ENCODE results near the gene LMLN.
A peak's percentile ranks its signal among the peaks of the same experiment; 100 is the strongest.

LMLN gene

GRCh38 chr3:197936819-197937384 is 23.1 kb upstream of the LMLN start:
- TF ChIP-seq ESRRG (CRISPR knock-in tag; IDR thresholded peaks at IDR 0.05) (no peak), TOX (CRISPR knock-in tag; IDR thresholded peaks at IDR 0.05; ENCODE audit: borderline replicate concordance) (no peak), GLIS3 (CRISPR knock-in tag; IDR thresholded peaks at IDR 0.05) (no peak)
- ATAC-seq: no peak

- TF ChIP-seq RARB (CRISPR knock-in tag; IDR thresholded peaks at IDR 0.05): no peak
- TF ChIP-seq POU6F1 (CRISPR knock-in tag; IDR thresholded peaks at IDR 0.05; ENCODE audit: borderline replicate concordance, low read depth): no peak
- no peak for TF ChIP-seq CSRNP3 (CRISPR knock-in tag; IDR thresholded peaks at IDR 0.05)
- TF ChIP-seq ZNF8 (CRISPR knock-in tag; IDR thresholded peaks at IDR 0.05): no peak
- TF ChIP-seq ZFP3 (CRISPR knock-in tag; IDR thresholded peaks at IDR 0.05): no peak
- TF ChIP-seq BACH2 (CRISPR knock-in tag; IDR thresholded peaks at IDR 0.05; ENCODE audit: borderline replicate concordance): no peak
- no peak for TF ChIP-seq GLIS3 (CRISPR knock-in tag; IDR thresholded peaks at IDR 0.05)
- TF ChIP-seq ARNTL (CRISPR knock-in tag; IDR thresholded peaks at IDR 0.05; ENCODE audit: borderline replicate concordance, low read depth): no peak
- no peak for ATAC-seq
These were observed 19.2 kb upstream of the LMLN start for GRCh38 chr3:197940745-197941384.

GRCh38 chr3:197942956-197943556 is 17.0 kb upstream of the LMLN start:
- peak; percentile 84 for ATAC-seq
- TF ChIP-seq OSR1 (CRISPR knock-in tag; IDR thresholded peaks at IDR 0.05): no peak
- no peak for TF ChIP-seq POU6F1 (CRISPR knock-in tag; IDR thresholded peaks at IDR 0.05; ENCODE audit: borderline replicate concordance, low read depth)
- no peak for TF ChIP-seq ZC3H10 (CRISPR knock-in tag; IDR thresholded peaks at IDR 0.05)
- no peak for TF ChIP-seq ESRRG (CRISPR knock-in tag; IDR thresholded peaks at IDR 0.05)
- no peak for TF ChIP-seq PATZ1 (CRISPR knock-in tag; IDR thresholded peaks at IDR 0.05; ENCODE audit: borderline replicate concordance)
- no peak for TF ChIP-seq CSRNP3 (CRISPR knock-in tag; IDR thresholded peaks at IDR 0.05)
- no peak for TF ChIP-seq ZNF565 (CRISPR knock-in tag; conservative IDR thresholded peaks at IDR 0.05; ENCODE audit: low read depth)
- TF ChIP-seq CREB5 (CRISPR knock-in tag; IDR thresholded peaks at IDR 0.05; ENCODE audit: low read depth): no peak

- ATAC-seq: no peak
- TF ChIP-seq ISL1 (CRISPR knock-in tag; IDR thresholded peaks at IDR 0.05) (no peak), ARNTL (CRISPR knock-in tag; IDR thresholded peaks at IDR 0.05; ENCODE audit: borderline replicate concordance, low read depth) (no peak), ZNF70 (CRISPR knock-in tag; IDR thresholded peaks at IDR 0.05) (no peak), TSHZ2 (CRISPR knock-in tag; IDR thresholded peaks at IDR 0.05) (no peak), ZC3H10 (CRISPR knock-in tag; IDR thresholded peaks at IDR 0.05) (no peak), TOX (CRISPR knock-in tag; IDR thresholded peaks at IDR 0.05; ENCODE audit: borderline replicate concordance) (no peak), ZNF565 (CRISPR knock-in tag; conservative IDR thresholded peaks at IDR 0.05; ENCODE audit: low read depth) (no peak), TCF4 (CRISPR knock-in tag; IDR thresholded peaks at IDR 0.05; ENCODE audit: borderline replicate concordance) (no peak), ZNF8 (CRISPR knock-in tag; IDR thresholded peaks at IDR 0.05) (no peak), RARB (CRISPR knock-in tag; IDR thresholded peaks at IDR 0.05) (no peak), GLIS3 (CRISPR knock-in tag; IDR thresholded peaks at IDR 0.05) (no peak), CSDC2 (CRISPR knock-in tag; IDR thresholded peaks at IDR 0.05) (no peak), ESRRG (CRISPR knock-in tag; IDR thresholded peaks at IDR 0.05) (no peak)
These were observed 10.7 kb upstream of the LMLN start for GRCh38 chr3:197949191-197949777.
